Activated CD8-positive, alpha-beta memory T cell treated with anti-CD3 and anti-CD28 coated beads for 36 hours (primary cell): ENCODE results near the gene CATSPER1. TPM values are rescaled to one million over a fixed set of nuclear protein-coding genes. Genes with fewer than 3 reads are reported as not detected.
"Not testable (repeated sequence)": the region's sequence is repeated elsewhere in the genome, so short reads cannot be mapped to it uniquely, and the experiment has no call there.

Experiments used
- CTCF ChIA-PET: fragments of 350-600 bp; sonication (Branson Sonifier 250); formaldehyde crosslinking; loops from one replicate; lab custom pipeline; 2021; ENCODE audit warnings: antibody characterized with exemption; lab: Charles Lee
- POLR2A ChIA-PET: fragments of 350-600 bp; sonication (Branson Sonifier 250); formaldehyde crosslinking; loops from one replicate; lab custom pipeline; 2021; ENCODE audit warnings: antibody characterized with exemption; lab: Charles Lee
- total RNA-seq, 2 experiments: library from RNA; stranded (reverse); gene quantifications; one replicate each; pipeline ENCODE4 v1.2.3, GENCODE V29; 2021

The CATSPER1 gene
- total RNA-seq, 2 experiments from 2014 or later, result not detected

GRCh38 chr11:66012371-66012945, 13.8 kb downstream of the CATSPER1 start:
- ChIA-PET POLR2A (no interaction called here), CTCF (interaction anchor here (1.3 to 3.5 kb wide), 2 partner anchors 10 to 39 kb away, joined by 3 to 17 read pairs; no protein-coding TSS in a partner anchor)

GRCh38 chr11:66011785-66012303, 14.4 kb downstream of the CATSPER1 start, which contains the start of gene CST6:
Gene CST6 (plus strand): TSS chr11:66012008. CDS start chr11:66012045, 37 bp downstream.
- CTCF ChIA-PET, result interaction anchor here (0.7 to 3.5 kb wide), 3 partner anchors 11 to 57 kb away, joined by 3 to 17 read pairs (median 3); no protein-coding TSS in a partner anchor
- POLR2A ChIA-PET, result interaction anchor here (0.6 to 0.9 kb wide), 5 partner anchors 51 to 290 kb away, joined by 3 to 4 read pairs (median 4); partner anchors contain the start of genes CFL1 and YIF1A

GRCh38 chr11:66011239-66011784, 15.0 kb downstream of the CATSPER1 start:
- CTCF ChIA-PET, result interaction anchor here (0.7 to 3.5 kb wide), 3 partner anchors 11 to 57 kb away, joined by 3 to 17 read pairs (median 3); no protein-coding TSS in a partner anchor
- POLR2A ChIA-PET, result interaction anchor here (0.6 to 0.9 kb wide), 5 partner anchors 52 to 290 kb away, joined by 3 to 4 read pairs (median 4); partner anchors contain the start of genes CFL1 and YIF1A

GRCh38 chr11:66010036-66010435, 16.2 kb downstream of the CATSPER1 start:
- CTCF ChIA-PET, result interaction anchor here (1.2 to 2.4 kb wide), 2 partner anchors 12 to 22 kb away, joined by 5 to 13 read pairs; no protein-coding TSS in a partner anchor

GRCh38 chr11:66008468-66009101, 17.7 kb downstream of the CATSPER1 start:
- ChIA-PET CTCF (interaction anchor here (0.7 to 2.4 kb wide), 5 partner anchors 14 to 297 kb away, joined by 3 to 13 read pairs (median 4); partner anchors contain the start of genes CATSPER1 and KAT5), POLR2A (interaction anchor here (0.6 kb wide), 1 partner anchor 150 kb away, joined by 4 read pairs; no protein-coding TSS in a partner anchor)

More at GRCh38 chr11:66010036-66010435, 16.2 kb downstream of the CATSPER1 start:
- POLR2A ChIA-PET, result not testable (repeated sequence)

- ChIA-PET CTCF (interaction anchor here (1.0 to 2.4 kb wide), 4 partner anchors 14 to 296 kb away, joined by 3 to 13 read pairs (median 5); partner anchors contain the start of genes CATSPER1 and KAT5), POLR2A (no interaction called here)
Observed at GRCh38 chr11:66008095-66008467, 18.2 kb downstream of the CATSPER1 start.

GRCh38 chr11:66007201-66007634, 19.1 kb downstream of the CATSPER1 start:
- CTCF ChIA-PET, result no interaction called here
- POLR2A ChIA-PET, result no interaction called here

GRCh38 chr11:66006891-66007176, 19.4 kb downstream of the CATSPER1 start:
- ChIA-PET POLR2A (no interaction called here), CTCF (no interaction called here)

- ChIA-PET CTCF (no interaction called here), POLR2A (interaction anchor here (0.5 kb wide), 1 partner anchor 78 kb away, joined by 6 read pairs; no protein-coding TSS in a partner anchor)
Observed at GRCh38 chr11:66006134-66006890, 20.0 kb downstream of the CATSPER1 start.

- CTCF ChIA-PET, result no interaction called here
- POLR2A ChIA-PET, result no interaction called here
Observed at GRCh38 chr11:66004186-66004585, 22.1 kb downstream of the CATSPER1 start.

- CTCF ChIA-PET, result no interaction called here
- POLR2A ChIA-PET, result interaction anchor here (0.6 to 1.5 kb wide), 2 partner anchors 25 to 113 kb away, joined by 4 to 7 read pairs; partner anchors contain the start of gene CCDC85B
Observed at GRCh38 chr11:66003291-66003690, 23.0 kb downstream of the CATSPER1 start.

GRCh38 chr11:66002648-66003225, 23.5 kb downstream of the CATSPER1 start:
- POLR2A ChIA-PET, result interaction anchor here (0.6 to 1.5 kb wide), 3 partner anchors 24 to 112 kb away, joined by 3 to 7 read pairs (median 4); partner anchors contain the start of genes CCDC85B and FOSL1
- CTCF ChIA-PET, result interaction anchor here (0.7 to 1.2 kb wide), 3 partner anchors 19 to 144 kb away, joined by 3 to 5 read pairs (median 3); partner anchors contain the start of gene CFL1

GRCh38 chr11:66001942-66002647, 24.2 kb downstream of the CATSPER1 start, which contains the start of the genes BANF1 and EIF1AD:
Gene BANF1 (plus strand): TSS chr11:66002503. CDS start chr11:66003251, 748 bp downstream.
Gene EIF1AD (minus strand): TSS chr11:66002157. CDS start chr11:66000389, 1,768 bp downstream.
- ChIA-PET CTCF (interaction anchor here (0.7 to 1.2 kb wide), 3 partner anchors 20 to 143 kb away, joined by 3 to 5 read pairs (median 3); partner anchors contain the start of gene CFL1), POLR2A (interaction anchor here (0.8 to 1.5 kb wide), 2 partner anchors 102 to 112 kb away, joined by 3 to 7 read pairs; partner anchors contain the start of genes CCDC85B and FOSL1)

- POLR2A ChIA-PET, result interaction anchor here (0.6 kb wide), 1 partner anchor 99 kb away, joined by 5 read pairs; no protein-coding TSS in a partner anchor
- CTCF ChIA-PET, result no interaction called here
Observed at GRCh38 chr11:65997286-65997685, 29.0 kb downstream of the CATSPER1 start.

GRCh38 chr11:65992056-65992455, 34.2 kb downstream of the CATSPER1 start:
- POLR2A ChIA-PET, result interaction anchor here (1.2 to 1.4 kb wide), 2 partner anchors 83 to 101 kb away, joined by 3 to 4 read pairs; partner anchors contain the start of gene CCDC85B
- CTCF ChIA-PET, result interaction anchor here (2.4 kb wide), 1 partner anchor 107 kb away, joined by 11 read pairs; no protein-coding TSS in a partner anchor

- ChIA-PET CTCF (interaction anchor here (0.5 to 1.9 kb wide), 31 partner anchors 9 to 896 kb away, joined by 3 to 18 read pairs (median 4); partner anchors contain the start of genes CATSPER1, CCDC85B, MUS81 and SF3B2), POLR2A (no interaction called here)
Observed at GRCh38 chr11:65988791-65989592, 37.3 kb downstream of the CATSPER1 start.
